CD4-positive, alpha-beta T cell (primary cell): ENCODE measurements around the gene PTPRN2. TPM values are rescaled to one million over a fixed set of nuclear protein-coding genes. Genes with fewer than 3 reads are reported as not detected.

Experiments used
- ATAC-seq: fragments of 200-7000 bp; cut with Tn5 transposase; one replicate; pipeline ENCODE4 v1.10.0; 2022; ENCODE audit warnings: mild to moderate bottlenecking; ENCODE audit not compliant: poor library complexity
- CTCF ChIA-PET: fragments of 350-600 bp; sonication (Branson Sonifier 250); formaldehyde crosslinking; loops from one replicate; lab custom pipeline; 2021; ENCODE audit warnings: antibody characterized with exemption, inconsistent platforms; lab: Charles Lee
- POLR2A ChIA-PET: fragments of 350-600 bp; sonication (Branson Sonifier 250); formaldehyde crosslinking; loops from one replicate; lab custom pipeline; 2021; ENCODE audit warnings: antibody characterized with exemption, inconsistent platforms; lab: Charles Lee
- DNase-seq, 14 experiments: peaks; one replicate each; pipeline ENCODE4 v3.0.0-alpha.2; 2013 to 2020; ENCODE audit warnings: mixed read lengths in 2 of 14
- H3K27ac ChIP-seq, 2 donors: one replicate each; pipeline versions ENCODE4 v1.5.1 to v1.7.0; 2013; ENCODE audit warnings: low read length in 2 of 2, low read depth in 1 of 2, mild to moderate bottlenecking in 1 of 2
- H3K27me3 ChIP-seq, 2 experiments: 1 replicate in 1 of 2; 2 replicates in 1 of 2; pipeline versions ENCODE4 v1.6.1 to v1.7.0; 2013; ENCODE audit warnings: low read length in 2 of 2, control low read depth in 1 of 2, mild to moderate bottlenecking in 1 of 2, moderate library complexity in 1 of 2; ENCODE audit not compliant: insufficient read depth in 2 of 2, control insufficient read depth in 1 of 2
- H3K36me3 ChIP-seq: one replicate; pipeline ENCODE4 v1.6.1; 2013; ENCODE audit warnings: low read length, control low read depth; ENCODE audit not compliant: insufficient read depth
- H3K4me1 ChIP-seq: one replicate; pipeline ENCODE4 v1.6.1; 2013; ENCODE audit warnings: low read length, control low read depth; ENCODE audit not compliant: insufficient read depth
- H3K4me3 ChIP-seq: one replicate; pipeline ENCODE4 v1.5.1; 2013; ENCODE audit warnings: mild to moderate bottlenecking, low read length, moderate library complexity
- H3K9me3 ChIP-seq, 2 experiments: 1 replicate in 1 of 2; 2 replicates in 1 of 2; pipeline versions ENCODE4 v1.6.1 to v1.7.0; 2013; ENCODE audit warnings: low read length in 2 of 2, mild to moderate bottlenecking in 2 of 2, control low read depth in 1 of 2, moderate library complexity in 1 of 2; ENCODE audit not compliant: control insufficient read depth in 1 of 2, insufficient read depth in 1 of 2
- H3K27ac Mint-ChIP-seq: one replicate; pipeline ENCODE4 v1.8.0; 2020; ENCODE audit warnings: mixed read lengths
- H3K27me3 Mint-ChIP-seq: one replicate; pipeline ENCODE4 v1.8.0; 2021; ENCODE audit warnings: mixed read lengths
- H3K36me3 Mint-ChIP-seq: one replicate; pipeline ENCODE4 v1.8.0; 2021; ENCODE audit warnings: low read depth, mixed read lengths
- H3K4me1 Mint-ChIP-seq: one replicate; pipeline ENCODE4 v1.8.0; 2021; ENCODE audit warnings: low read depth, mixed read lengths
- H3K4me3 Mint-ChIP-seq: one replicate; pipeline ENCODE4 v1.8.0; 2020; ENCODE audit warnings: mild to moderate bottlenecking, mixed read lengths
- H3K9me3 Mint-ChIP-seq: one replicate; pipeline ENCODE4 v1.8.0; 2020; ENCODE audit warnings: mixed read lengths
- intact Hi-C, 2 experiments: fragments of 100-400 bp; cut with DNase I in 1 of 2; cut with micrococcal nuclease in 1 of 2; formaldehyde crosslinking; loops; one replicate each; pipeline versions ENCODE4 v1.15.1 to v1.9.0; 2023 to 2025; cut with DNase I, micrococcal nuclease
- total RNA-seq, 174 experiments: library from RNA in 2 of 174; stranded (reverse) in 2 of 174; gene quantifications; one replicate each; pipeline ENCODE4 v1.2.3 and lab custom pipeline; 2021 to 2026
- TF ChIP-seq, protein P1 (sequence below): fragments of 200-600 bp; IDR thresholded peaks from one replicate; pipeline ENCODE4 v1.8.0; 2022; ENCODE audit warnings: antibody characterized with exemption, mild to moderate bottlenecking

The PTPRN2 gene
- total RNA-seq, 2 experiments from 2014 or later = 0.34 to 0.44 TPM

GRCh38 chr7:158103378-158103777 lies 484.2 kb downstream of the PTPRN2 start:
- Mint-ChIP-seq H3K27me3 (peaks cover 29% of the 10 kb centered on the region), H3K4me1 (no peaks in the 10 kb centered on the region), H3K9me3 (no peaks in the 10 kb centered on the region), H3K36me3 (no peaks in the 10 kb centered on the region), H3K4me3 (no peak overlapping the region), H3K27ac (no peak overlapping the region)
- POLR2A ChIA-PET = no interaction called here
- intact Hi-C loops = no loop called here
- H3K4me3 ChIP-seq = no peak overlapping the region
- peaks cover 0 to 48% of the 10 kb centered on the region in 2 experiments for H3K9me3 ChIP-seq
- no peak overlapping the region for H3K27ac ChIP-seq
- ATAC-seq = no peak
- CTCF ChIA-PET = no interaction called here
- DNase-seq = no peak
- H3K36me3 ChIP-seq = no peaks in the 10 kb centered on the region
- TF ChIP-seq, protein P1, sequence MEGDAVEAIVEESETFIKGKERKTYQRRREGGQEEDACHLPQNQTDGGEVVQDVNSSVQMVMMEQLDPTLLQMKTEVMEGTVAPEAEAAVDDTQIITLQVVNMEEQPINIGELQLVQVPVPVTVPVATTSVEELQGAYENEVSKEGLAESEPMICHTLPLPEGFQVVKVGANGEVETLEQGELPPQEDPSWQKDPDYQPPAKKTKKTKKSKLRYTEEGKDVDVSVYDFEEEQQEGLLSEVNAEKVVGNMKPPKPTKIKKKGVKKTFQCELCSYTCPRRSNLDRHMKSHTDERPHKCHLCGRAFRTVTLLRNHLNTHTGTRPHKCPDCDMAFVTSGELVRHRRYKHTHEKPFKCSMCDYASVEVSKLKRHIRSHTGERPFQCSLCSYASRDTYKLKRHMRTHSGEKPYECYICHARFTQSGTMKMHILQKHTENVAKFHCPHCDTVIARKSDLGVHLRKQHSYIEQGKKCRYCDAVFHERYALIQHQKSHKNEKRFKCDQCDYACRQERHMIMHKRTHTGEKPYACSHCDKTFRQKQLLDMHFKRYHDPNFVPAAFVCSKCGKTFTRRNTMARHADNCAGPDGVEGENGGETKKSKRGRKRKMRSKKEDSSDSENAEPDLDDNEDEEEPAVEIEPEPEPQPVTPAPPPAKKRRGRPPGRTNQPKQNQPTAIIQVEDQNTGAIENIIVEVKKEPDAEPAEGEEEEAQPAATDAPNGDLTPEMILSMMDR = no peak
- peaks cover 0 to 4% of the 10 kb centered on the region in 2 experiments for H3K27me3 ChIP-seq
- no peaks in the 10 kb centered on the region for H3K4me1 ChIP-seq

DNA sequence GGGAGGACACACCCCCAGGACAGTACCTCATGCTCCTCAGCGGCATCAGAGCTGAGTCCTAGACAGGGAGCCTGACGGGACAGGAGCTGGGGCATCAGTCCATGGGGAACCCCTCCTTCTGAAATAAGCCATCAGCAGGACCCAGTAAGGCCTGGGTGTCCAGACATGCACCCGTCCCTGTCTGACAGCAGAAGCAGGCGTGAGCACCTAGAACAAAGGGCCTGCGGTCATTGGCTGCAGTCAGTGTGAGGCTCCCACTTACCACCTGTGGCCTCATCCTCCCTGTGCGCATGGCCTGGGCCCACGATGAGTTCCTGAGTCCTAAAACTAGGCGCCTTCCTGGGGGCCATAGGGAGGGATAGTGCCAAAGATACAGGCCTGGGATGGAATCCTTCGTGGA lies 484.7 kb downstream of the PTPRN2 start:
- POLR2A ChIA-PET = no interaction called here
- CTCF ChIA-PET = no interaction called here
- Mint-ChIP-seq H3K27me3 (peaks cover 24% of the 10 kb centered on the region), H3K9me3 (no peaks in the 10 kb centered on the region), H3K4me3 (no peak overlapping the region), H3K4me1 (no peaks in the 10 kb centered on the region), H3K36me3 (no peaks in the 10 kb centered on the region), H3K27ac (no peak overlapping the region)
- peaks cover 0 to 4% of the 10 kb centered on the region in 2 experiments for H3K27me3 ChIP-seq
- no peak overlapping the region for H3K27ac ChIP-seq
- H3K9me3 ChIP-seq = peaks cover 0 to 48% of the 10 kb centered on the region in 2 experiments
- intact Hi-C loops = no loop called here
- no peak overlapping the region for H3K4me3 ChIP-seq
- no peak for ATAC-seq
- TF ChIP-seq, protein P1 = no peak
- no peaks in the 10 kb centered on the region for H3K4me1 ChIP-seq
- DNase-seq = no peak
- H3K36me3 ChIP-seq = no peaks in the 10 kb centered on the region

DNA sequence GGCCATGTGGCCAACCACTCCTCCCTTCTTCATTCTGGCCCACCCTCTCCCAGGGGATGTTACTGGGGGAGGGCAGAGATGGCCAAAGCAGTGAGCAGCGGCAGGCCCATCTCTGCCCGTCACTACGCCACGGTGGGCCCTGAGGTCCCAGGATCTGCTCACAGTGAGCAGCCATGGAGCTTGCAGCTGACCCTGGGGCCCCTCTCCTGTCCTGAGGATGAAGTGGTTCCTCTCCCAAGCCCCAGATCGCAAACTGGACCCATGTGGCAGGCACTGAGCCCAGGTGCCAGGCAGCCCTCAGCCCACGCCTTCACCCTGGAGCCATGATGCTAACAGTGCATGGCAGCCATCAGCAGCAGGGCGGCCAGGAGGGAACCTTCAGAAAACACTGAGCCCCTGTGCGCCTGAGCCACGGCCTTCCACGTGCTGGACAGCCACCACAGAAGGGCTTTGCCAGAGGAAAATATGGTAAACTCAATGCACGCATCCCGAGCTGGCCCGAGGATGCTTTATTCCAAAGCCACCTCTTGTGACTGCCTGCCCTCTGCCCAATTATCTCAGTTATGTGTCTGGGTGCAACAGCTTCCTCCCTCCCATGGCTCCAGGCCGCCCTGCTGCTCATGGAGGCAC lies 485.7 kb downstream of the PTPRN2 start:
- H3K4me3 Mint-ChIP-seq = no peak overlapping the region
- ChIA-PET CTCF (no interaction called here), POLR2A (no interaction called here)
- no peak for DNase-seq
- no peaks in the 10 kb centered on the region for H3K4me1 ChIP-seq
- H3K9me3 ChIP-seq = peaks cover 0 to 50% of the 10 kb centered on the region in 2 experiments
- intact Hi-C loops = no loop called here
- H3K36me3 Mint-ChIP-seq = no peaks in the 10 kb centered on the region
- no peaks in the 10 kb centered on the region for H3K4me1 Mint-ChIP-seq
- no peak overlapping the region for H3K4me3 ChIP-seq
- no peaks in the 10 kb centered on the region for H3K9me3 Mint-ChIP-seq
- peaks cover 19% of the 10 kb centered on the region for H3K27me3 Mint-ChIP-seq
- peaks cover 0 to 2% of the 10 kb centered on the region in 2 experiments for H3K27me3 ChIP-seq
- ATAC-seq = no peak
- H3K36me3 ChIP-seq = no peaks in the 10 kb centered on the region
- H3K27ac ChIP-seq = no peak overlapping the region
- TF ChIP-seq, protein P1 = no peak
- no peak overlapping the region for H3K27ac Mint-ChIP-seq
